ENCODE results near the gene TMEM144.
A peak's percentile ranks its signal among the peaks of the same experiment; 100 is the strongest.

TMEM144 gene

GRCh38 chr4:158209825-158210807, at the start of gene TMEM144:
Gene TMEM144, plus strand, starts transcription at chr4:158210486. Its CDS starts 2,182 bp downstream, at chr4:158212668.
- DNase-seq (ENCODE audit: extremely low read depth in 1 of 2, low read depth in 1 of 2), result peak; percentile 41 to 52

DNA sequence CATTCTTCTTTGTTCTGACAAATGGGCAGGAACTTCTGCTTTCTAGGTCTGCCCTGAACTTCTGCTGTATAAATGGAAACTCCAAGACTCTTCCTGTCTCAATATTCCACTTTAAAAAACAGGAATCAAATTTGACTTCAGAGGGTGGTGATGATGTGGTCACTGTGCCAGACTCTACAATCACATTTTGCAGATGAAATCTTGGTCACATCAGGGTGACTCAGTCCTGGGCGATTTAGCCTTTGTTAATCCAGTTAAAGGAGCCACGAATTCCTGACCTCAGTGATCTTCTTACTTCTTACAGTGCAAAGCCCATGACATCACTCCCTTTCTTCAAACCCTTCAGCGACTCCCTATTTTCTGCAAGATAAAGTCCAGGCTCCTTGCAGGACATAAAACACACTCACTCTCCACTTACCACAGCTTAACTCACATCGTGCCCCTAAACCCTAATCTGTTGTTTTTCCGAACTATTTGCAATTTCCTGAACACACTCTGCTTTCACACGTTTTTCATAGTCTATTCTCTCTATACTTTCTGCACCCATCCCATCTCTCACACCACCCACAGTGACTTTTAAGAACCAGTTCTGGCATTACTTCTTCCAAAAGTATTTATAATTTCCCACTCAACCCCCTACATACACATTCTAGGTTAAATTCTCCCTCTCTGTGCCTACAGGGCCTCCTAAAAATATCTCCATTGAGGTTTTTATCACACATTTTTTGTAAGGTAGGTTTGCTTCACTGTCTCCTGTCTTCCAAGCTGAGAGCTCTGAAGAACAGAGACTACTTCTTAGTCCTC, 48.5 kb upstream of the TMEM144 start:
- DNase-seq (ENCODE audit: extremely low read depth in 1 of 2, low read depth in 1 of 2), result no peak

GRCh38 chr4:158162631-158163030, 47.7 kb upstream of the TMEM144 start:
- no peak for DNase-seq (ENCODE audit: extremely low read depth in 1 of 2, low read depth in 1 of 2)

GRCh38 chr4:158163941-158164767, 46.1 kb upstream of the TMEM144 start:
- DNase-seq (ENCODE audit: extremely low read depth in 1 of 2, low read depth in 1 of 2), result no peak

GRCh38 chr4:158164768-158165213, 45.5 kb upstream of the TMEM144 start:
- no peak for DNase-seq (ENCODE audit: extremely low read depth in 1 of 2, low read depth in 1 of 2)

DNA sequence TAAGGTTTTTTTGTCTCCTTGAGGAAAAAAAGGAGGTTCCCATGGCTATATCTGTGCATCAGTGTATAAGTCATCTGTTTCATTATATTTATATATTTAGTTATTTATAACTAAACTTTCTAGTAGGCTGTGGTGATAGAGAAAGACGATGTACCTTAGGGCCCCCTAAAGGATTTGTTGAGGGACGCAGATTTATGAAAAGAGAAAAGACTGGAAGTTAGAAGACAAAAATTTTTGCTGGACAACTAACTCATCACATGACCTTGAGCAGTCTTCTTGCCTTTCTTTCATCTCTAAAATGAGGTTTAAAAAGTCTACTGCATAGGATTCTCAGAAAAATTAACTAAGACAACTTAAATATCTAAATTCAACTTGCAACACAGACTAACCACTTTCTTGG, 43.6 kb upstream of the TMEM144 start:
- DNase-seq (ENCODE audit: extremely low read depth in 1 of 2, low read depth in 1 of 2), result no peak

- DNase-seq (ENCODE audit: extremely low read depth in 1 of 2, low read depth in 1 of 2), result no peak
These were observed 41.7 kb upstream of the TMEM144 start for GRCh38 chr4:158168606-158169005.

DNA sequence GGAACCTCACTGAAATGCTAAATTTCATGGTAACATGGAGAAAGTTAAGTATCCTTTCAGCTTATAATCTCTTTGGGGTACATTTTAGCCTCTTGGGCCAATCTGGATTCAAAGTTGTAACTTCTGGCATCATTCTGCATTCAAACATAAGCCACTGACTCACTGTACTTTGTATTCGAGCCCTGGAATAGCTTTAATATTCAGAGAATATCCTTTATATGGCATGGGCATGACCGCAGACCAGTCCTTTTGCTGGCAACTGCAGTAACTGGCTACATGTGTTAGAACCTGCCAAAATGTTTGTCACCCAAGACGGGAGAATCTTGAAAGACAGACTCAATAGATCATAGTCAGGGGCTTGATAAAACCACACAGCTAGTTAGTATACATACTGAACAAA, 40.8 kb upstream of the TMEM144 start:
- no peak for DNase-seq (ENCODE audit: extremely low read depth in 1 of 2, low read depth in 1 of 2)

GRCh38 chr4:158169931-158170690, 40.2 kb upstream of the TMEM144 start:
- no peak for DNase-seq (ENCODE audit: extremely low read depth in 1 of 2, low read depth in 1 of 2)

- no peak for DNase-seq (ENCODE audit: extremely low read depth in 1 of 2, low read depth in 1 of 2)
These were observed 39.4 kb upstream of the TMEM144 start for GRCh38 chr4:158170691-158171561.

DNA sequence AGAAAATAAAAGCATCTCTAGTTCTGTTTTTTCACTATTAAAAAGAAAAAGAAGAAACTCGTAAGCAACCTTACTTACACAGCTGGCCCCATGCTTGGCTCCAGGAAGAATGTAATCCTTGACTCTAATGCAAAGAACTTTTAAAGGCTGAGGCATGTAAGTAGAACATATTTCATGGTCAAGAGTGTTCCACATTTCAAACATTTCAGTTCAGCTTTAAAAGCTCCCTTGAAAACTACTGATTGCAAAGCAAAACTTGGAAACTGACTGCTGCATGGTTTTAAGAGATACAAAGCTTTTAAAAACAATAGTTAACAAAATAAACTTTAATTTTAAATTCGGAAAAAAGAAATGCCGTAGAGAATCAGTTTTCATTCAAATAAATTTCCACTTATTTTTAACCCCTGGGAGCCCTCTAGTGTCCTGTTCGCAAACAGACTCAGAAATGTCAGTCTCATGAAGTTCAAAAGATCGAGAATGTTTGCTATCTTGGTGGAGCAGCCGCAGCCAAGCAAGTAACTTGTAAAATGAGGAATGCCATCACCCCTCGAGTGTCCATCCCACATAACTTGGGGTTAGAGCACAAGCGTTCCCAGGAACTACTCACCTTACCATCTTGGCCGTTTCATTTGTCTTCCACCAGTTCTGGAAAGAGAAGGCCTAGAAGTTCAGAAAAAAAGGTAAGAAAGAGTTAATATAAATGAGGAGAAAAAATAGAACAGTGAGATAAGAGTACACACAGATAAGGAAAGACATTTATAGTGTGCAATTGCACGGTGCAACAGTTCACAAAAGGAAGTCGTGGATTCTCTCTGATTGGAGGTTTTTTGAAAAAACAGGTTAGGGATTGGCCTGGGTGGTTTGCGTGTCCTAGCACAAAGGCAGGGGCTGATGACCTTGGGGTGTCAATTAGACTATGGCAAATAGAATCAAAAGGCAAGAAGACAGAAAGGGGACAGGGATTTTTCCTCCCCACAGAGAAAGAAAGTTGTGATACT, 37.7 kb upstream of the TMEM144 start, which contains the start of gene GASK1B:
Gene GASK1B, minus strand, starts transcription at position 765 of the 998 bp plus-strand sequence. CDS start 1,650 bp downstream, outside the sequence.
- DNase-seq (ENCODE audit: extremely low read depth in 1 of 2, low read depth in 1 of 2), result no peak

DNA sequence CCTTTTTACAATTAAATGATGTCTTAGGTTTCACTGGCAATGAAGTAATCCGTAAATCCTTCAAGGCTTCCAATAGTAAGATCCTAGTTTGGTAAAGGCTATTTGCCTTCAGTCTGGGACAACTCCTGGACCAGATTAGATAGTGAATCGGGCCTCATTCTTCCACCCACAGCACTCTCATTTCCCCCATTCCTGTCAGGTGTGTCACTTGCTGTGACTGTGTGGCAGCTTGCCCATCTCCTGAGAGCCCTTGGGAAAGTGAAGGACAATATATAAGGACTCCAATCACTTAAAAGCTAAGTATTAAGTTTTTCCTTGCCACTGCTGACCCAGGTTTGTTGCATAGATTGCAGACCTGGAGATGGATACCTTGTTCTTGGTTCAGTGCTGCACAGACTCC, 34.2 kb upstream of the TMEM144 start:
- no peak for DNase-seq (ENCODE audit: extremely low read depth in 1 of 2, low read depth in 1 of 2)

GRCh38 chr4:158176776-158177175, 33.5 kb upstream of the TMEM144 start:
- DNase-seq (ENCODE audit: extremely low read depth in 1 of 2, low read depth in 1 of 2), result no peak

DNA sequence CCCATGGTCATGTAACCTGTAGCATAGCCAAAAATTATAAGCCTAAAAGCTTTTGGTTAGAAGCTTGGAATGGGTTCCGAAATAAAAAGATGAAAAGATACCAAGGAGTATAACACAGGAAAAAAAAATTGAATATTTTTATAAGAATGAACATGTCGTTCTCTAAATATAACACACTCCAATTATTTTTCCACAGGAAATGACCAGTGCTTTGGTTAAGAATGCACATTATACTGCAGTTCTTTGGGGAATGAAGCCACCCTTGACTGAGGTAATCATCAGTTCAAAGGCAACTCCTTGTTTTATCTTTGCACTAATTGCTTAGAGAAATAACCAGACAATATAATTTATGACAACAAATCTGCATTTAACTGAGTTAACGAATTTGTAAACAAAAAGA, 30.8 kb upstream of the TMEM144 start:
- DNase-seq (ENCODE audit: extremely low read depth in 1 of 2, low read depth in 1 of 2), result no peak

- no peak for DNase-seq (ENCODE audit: extremely low read depth in 1 of 2, low read depth in 1 of 2)
These were observed 28.4 kb upstream of the TMEM144 start for GRCh38 chr4:158181906-158182305.

GRCh38 chr4:158182736-158183135, 27.6 kb upstream of the TMEM144 start:
- DNase-seq (ENCODE audit: extremely low read depth in 1 of 2, low read depth in 1 of 2), result no peak

DNA sequence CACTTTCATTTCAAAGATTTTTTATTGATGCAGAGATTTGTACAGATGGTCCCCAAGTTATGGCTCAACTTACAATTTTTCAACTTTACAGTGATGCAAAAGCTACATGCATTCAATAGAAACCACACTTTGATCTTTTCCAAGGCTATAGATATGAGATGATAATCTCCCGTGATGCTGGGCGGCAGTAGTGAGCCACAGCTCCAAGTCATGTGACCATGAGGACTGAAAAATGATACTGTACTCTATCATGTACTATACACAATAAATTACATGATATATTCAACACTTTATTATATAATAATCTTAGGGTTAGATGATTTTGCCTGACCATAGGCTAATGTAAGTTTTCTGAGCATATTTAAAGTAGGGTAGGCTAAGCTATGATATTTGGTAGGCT, 23.5 kb upstream of the TMEM144 start:
- DNase-seq (ENCODE audit: extremely low read depth in 1 of 2, low read depth in 1 of 2), result no peak

DNA sequence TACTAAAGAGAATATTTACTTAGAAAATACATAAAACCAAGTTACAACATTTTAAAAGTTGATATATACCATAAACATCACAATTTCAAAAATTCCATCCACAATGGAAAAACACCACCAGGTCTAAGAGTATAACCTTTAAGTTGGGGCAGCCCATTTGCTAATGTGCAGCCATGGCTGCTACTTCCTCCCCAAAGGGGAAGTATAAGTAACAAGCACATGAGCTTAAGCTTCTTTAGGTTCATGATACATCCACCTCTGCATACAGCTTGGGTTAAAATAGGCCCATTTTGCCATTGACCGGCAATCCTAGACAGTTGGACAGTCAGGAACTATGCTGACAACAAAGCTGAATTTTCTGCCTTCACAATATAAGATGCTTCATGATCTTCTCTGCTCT, 20.9 kb upstream of the TMEM144 start:
- DNase-seq (ENCODE audit: extremely low read depth in 1 of 2, low read depth in 1 of 2), result no peak

Data from stimulated activated CD8-positive, alpha-beta memory T cell treated with anti-CD3 and anti-CD28 coated beads, Interleukin-7, amount 100 ng/mL, for 48 hours (primary cell).